Fibroblast of lung (primary cell): ENCODE results near the gene RNF150. TPM values are rescaled to one million over a fixed set of nuclear protein-coding genes. Genes with fewer than 3 reads are reported as not detected.

Experiments
- DNase-seq, 2 donors: peaks; one replicate each; pipeline versions ENCODE4 v3.0.0 to v3.0.0-alpha.2; 2010; ENCODE audit warnings: low read depth in 2 of 2
- H2AFZ ChIP-seq: 2 replicates; pipeline ENCODE4 v1.5.1; 2012; ENCODE audit warnings: low read length, control low read depth, inconsistent platforms
- H3K27ac ChIP-seq: 2 replicates; pipeline ENCODE4 v1.5.1; 2011; ENCODE audit warnings: low read length, control low read depth; ENCODE audit not compliant: insufficient read depth
- H3K27me3 ChIP-seq: 2 replicates; pipeline ENCODE4 v1.5.1; 2011; ENCODE audit warnings: mild to moderate bottlenecking, low read length; ENCODE audit not compliant: control insufficient read depth, insufficient read depth
- H3K36me3 ChIP-seq: 2 replicates; pipeline ENCODE4 v1.5.1; 2011; ENCODE audit warnings: low read length; ENCODE audit not compliant: control insufficient read depth, insufficient read depth
- H3K4me1 ChIP-seq: 2 replicates; pipeline ENCODE4 v1.5.1; 2011; ENCODE audit warnings: low read length; ENCODE audit not compliant: control insufficient read depth, insufficient read depth; ENCODE audit errors: extremely low read depth
- H3K4me2 ChIP-seq: 2 replicates; pipeline ENCODE4 v1.5.1; 2011; ENCODE audit warnings: low read length, control low read depth; ENCODE audit not compliant: insufficient read depth; ENCODE audit errors: extremely low read depth
- H3K4me3 ChIP-seq, 4 experiments: fragments of 200-600 bp in 1 of 4; sonication (generic) in 1 of 4; replicated peaks in 1 of 4; 2 replicates each; pipeline ENCODE4 v1.5.1; 2011 to 2016; ENCODE audit warnings: low read length in 4 of 4, low read depth in 3 of 4, mild to moderate bottlenecking in 3 of 4, control low read depth in 2 of 4, inconsistent platforms in 1 of 4, mixed read lengths in 1 of 4; ENCODE audit not compliant: insufficient read depth in 1 of 4; ENCODE audit errors: control extremely low read depth in 1 of 4
- H3K79me2 ChIP-seq: 2 replicates; pipeline ENCODE4 v1.5.1; 2012; ENCODE audit warnings: mild to moderate bottlenecking, low read length, inconsistent platforms; ENCODE audit not compliant: control insufficient read depth, insufficient read depth
- H3K9ac ChIP-seq: 2 replicates; pipeline ENCODE4 v1.5.1; 2011; ENCODE audit warnings: mild to moderate bottlenecking, low read length, control low read depth; ENCODE audit not compliant: insufficient read depth
- H3K9me3 ChIP-seq: 2 replicates; pipeline ENCODE4 v1.5.1; 2012; ENCODE audit warnings: low read depth, low read length; ENCODE audit not compliant: control insufficient read depth, insufficient read depth
- H4K20me1 ChIP-seq: 2 replicates; pipeline ENCODE4 v1.5.1; 2011; ENCODE audit warnings: low read length; ENCODE audit not compliant: control insufficient read depth, insufficient read depth; ENCODE audit errors: extremely low read depth
- EZH2 ChIP-seq: IDR thresholded peaks from 2 replicates; pipeline ENCODE4 v1.5.1; 2012; ENCODE audit warnings: low read length, control low read depth, mild to moderate bottlenecking; ENCODE audit errors: missing control alignments
- polyA plus RNA-seq, 2 donors: library from polyadenylated mRNA; depleted of rRNA in 1 of 2; stranded (reverse) in 1 of 2; unstranded in 1 of 2; fragments of >200 nt; gene quantifications; 2 replicates each; pipeline ENCODE4 v1.2.1, GENCODE V29; 2011 to 2012; ENCODE audit warnings: missing spikeins in 1 of 2
- total RNA-seq: library from RNA; depleted of rRNA; stranded (reverse); fragments of >200 nt; gene quantifications from 2 replicates; pipeline ENCODE4 v1.2.1, GENCODE V29; 2014
- TF ChIP-seq, protein P1 (sequence below), 2 donors: IDR thresholded peaks in 1 of 2; conservative IDR thresholded peaks in 1 of 2; 1 replicate in 1 of 2; 2 replicates in 1 of 2; pipeline ENCODE4 v1.5.1; 2011 to 2012; ENCODE audit warnings: low read length in 2 of 2, control low read depth in 1 of 2, inconsistent platforms in 1 of 2, low read depth in 1 of 2, mild to moderate bottlenecking in 1 of 2

The RNF150 gene
- total and polyA plus RNA-seq, 2 donors (not counting 1 experiment from before 2014, with no cell fraction given) = 0.66 to 5.6 TPM

DNA sequence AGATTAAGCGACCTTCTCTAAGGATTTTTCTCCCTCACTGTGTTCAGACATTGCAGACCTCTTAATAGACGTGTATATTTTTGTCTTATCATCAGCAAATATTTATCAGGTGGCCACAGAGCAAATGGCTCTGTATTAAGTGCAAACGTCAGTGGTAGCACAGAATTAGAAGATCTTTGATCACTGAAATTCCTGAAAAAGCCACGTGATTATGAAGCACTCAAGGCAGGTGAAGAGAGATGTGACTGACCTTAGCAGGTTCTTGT is 271.2 kb downstream of the RNF150 start:
- DNase-seq = no peak
- Histone ChIP-seq H3K4me2 (no peak overlapping the region), H3K27ac (no peak overlapping the region), H3K4me1 (no peaks in the 10 kb centered on the region), H3K27me3 (no peaks in the 10 kb centered on the region), H4K20me1 (no peaks in the 10 kb centered on the region), H2AFZ (no peak overlapping the region), H3K4me3 (no peak overlapping the region), H3K36me3 (no peaks in the 10 kb centered on the region), H3K9ac (no peak overlapping the region), H3K79me2 (no peaks in the 10 kb centered on the region), H3K9me3 (no peaks in the 10 kb centered on the region)
- TF ChIP-seq, protein P1, sequence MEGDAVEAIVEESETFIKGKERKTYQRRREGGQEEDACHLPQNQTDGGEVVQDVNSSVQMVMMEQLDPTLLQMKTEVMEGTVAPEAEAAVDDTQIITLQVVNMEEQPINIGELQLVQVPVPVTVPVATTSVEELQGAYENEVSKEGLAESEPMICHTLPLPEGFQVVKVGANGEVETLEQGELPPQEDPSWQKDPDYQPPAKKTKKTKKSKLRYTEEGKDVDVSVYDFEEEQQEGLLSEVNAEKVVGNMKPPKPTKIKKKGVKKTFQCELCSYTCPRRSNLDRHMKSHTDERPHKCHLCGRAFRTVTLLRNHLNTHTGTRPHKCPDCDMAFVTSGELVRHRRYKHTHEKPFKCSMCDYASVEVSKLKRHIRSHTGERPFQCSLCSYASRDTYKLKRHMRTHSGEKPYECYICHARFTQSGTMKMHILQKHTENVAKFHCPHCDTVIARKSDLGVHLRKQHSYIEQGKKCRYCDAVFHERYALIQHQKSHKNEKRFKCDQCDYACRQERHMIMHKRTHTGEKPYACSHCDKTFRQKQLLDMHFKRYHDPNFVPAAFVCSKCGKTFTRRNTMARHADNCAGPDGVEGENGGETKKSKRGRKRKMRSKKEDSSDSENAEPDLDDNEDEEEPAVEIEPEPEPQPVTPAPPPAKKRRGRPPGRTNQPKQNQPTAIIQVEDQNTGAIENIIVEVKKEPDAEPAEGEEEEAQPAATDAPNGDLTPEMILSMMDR (conservative IDR thresholded peaks at IDR 0.05 in 1 of 2, IDR thresholded peaks at IDR 0.05 in 1 of 2; ENCODE audit: low read depth in 1 of 2, low read length in 2 of 2) = no peak
- TF ChIP-seq EZH2 = no peak

DNA sequence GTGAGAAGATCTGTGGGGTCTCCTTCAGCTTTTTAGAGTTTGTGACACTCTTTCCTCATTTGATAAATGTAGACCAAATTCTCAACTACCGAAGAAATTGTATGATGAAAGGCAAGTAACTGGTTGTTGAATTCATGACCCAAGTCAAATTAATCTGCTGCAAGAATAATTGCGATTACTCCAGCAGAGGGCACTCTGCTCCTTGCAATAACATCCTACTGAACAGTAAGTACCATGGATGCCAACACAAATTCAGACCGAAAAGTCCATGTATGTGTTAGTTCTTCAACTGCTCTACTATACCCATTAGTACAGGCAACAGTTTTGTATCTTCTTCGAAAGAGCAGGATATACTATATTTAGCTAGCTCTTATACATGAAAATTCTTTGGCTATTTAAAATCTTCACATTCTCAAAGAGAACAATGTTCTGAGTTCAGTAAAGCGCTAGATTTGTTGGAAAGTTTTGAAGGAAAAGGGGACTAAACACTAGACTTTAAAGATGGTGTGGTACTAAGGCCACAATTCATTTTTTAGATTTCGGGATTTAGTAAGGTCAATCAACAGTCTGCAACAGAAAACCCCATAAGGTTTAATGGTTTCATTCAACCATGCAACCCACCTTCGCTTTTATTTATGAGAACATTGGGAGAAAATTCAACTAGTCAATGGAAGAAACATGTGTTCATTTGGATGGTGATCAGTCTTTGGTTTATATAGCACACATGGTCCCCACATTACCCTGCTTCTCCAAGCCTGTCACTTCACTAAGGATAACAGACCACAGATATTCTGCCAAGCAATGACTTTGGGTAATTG is 271.7 kb downstream of the RNF150 start:
- Histone ChIP-seq H3K4me3 (no peak overlapping the region), H3K4me1 (no peaks in the 10 kb centered on the region), H2AFZ (no peak overlapping the region), H3K9ac (no peak overlapping the region), H4K20me1 (no peaks in the 10 kb centered on the region), H3K36me3 (no peaks in the 10 kb centered on the region), H3K79me2 (no peaks in the 10 kb centered on the region), H3K27me3 (no peaks in the 10 kb centered on the region), H3K4me2 (no peak overlapping the region), H3K27ac (no peak overlapping the region), H3K9me3 (no peaks in the 10 kb centered on the region)
- TF ChIP-seq EZH2 = no peak
- TF ChIP-seq, protein P1 (conservative IDR thresholded peaks at IDR 0.05 in 1 of 2, IDR thresholded peaks at IDR 0.05 in 1 of 2; ENCODE audit: low read depth in 1 of 2, low read length in 2 of 2) = peak; percentile 71 to 75
- peak; percentile 84 to 93 for DNase-seq

DNA sequence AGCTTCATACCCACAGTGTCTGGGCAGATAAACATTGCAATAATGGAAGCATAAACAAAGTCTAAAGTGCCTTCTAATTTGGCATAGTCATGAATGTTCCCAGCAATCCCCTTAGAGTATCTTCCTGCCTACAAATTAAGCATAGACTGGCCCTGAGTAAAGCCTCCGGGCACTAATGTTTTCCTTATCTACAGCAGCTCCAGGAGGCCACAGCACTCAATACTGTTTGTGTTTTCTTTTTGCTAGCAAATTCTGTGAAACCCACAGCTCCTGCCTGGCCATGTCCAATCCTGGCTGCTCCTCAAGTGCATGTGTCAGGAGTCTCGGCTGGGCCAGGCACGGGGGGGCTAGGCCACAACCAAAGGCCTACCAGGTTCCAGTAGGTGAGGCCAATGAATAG is 274.4 kb downstream of the RNF150 start:
- Histone ChIP-seq H3K79me2 (no peaks in the 10 kb centered on the region), H3K4me2 (no peak overlapping the region), H3K9ac (no peak overlapping the region), H3K9me3 (no peaks in the 10 kb centered on the region), H3K4me1 (no peaks in the 10 kb centered on the region), H3K27me3 (no peaks in the 10 kb centered on the region), H2AFZ (no peak overlapping the region), H3K4me3 (no peak overlapping the region), H3K36me3 (no peaks in the 10 kb centered on the region), H4K20me1 (no peaks in the 10 kb centered on the region), H3K27ac (no peak overlapping the region)
- TF ChIP-seq, protein P1 (conservative IDR thresholded peaks at IDR 0.05 in 1 of 2, IDR thresholded peaks at IDR 0.05 in 1 of 2; ENCODE audit: low read depth in 1 of 2, low read length in 2 of 2) = no peak
- TF ChIP-seq EZH2 = no peak
- DNase-seq = peak in 1 of 2 donors; percentile 40
